Endothelial cell of umbilical vein (primary cell): ENCODE data around the gene SUPV3L1. TPM values are rescaled to one million over a fixed set of nuclear protein-coding genes. Genes with fewer than 3 reads are reported as not detected.

Experiments used
- BruUV-seq: library from RNA; stranded (reverse); fragments of 400-500 nt; replicated peaks from 2 replicates; lab custom pipeline; 2021; lab: Mats Ljungman, UMichigan
- CTCF ChIA-PET: fragments of 300-600, 350-600 bp; sonication (Branson Sonifier 250); formaldehyde crosslinking; loops from one replicate; lab custom pipeline; 2021; ENCODE audit warnings: antibody characterized with exemption, inconsistent platforms; lab: Charles Lee
- POLR2A ChIA-PET: fragments of 300-600, 350-600 bp; sonication (Branson Sonifier 250); formaldehyde crosslinking; loops from one replicate; lab custom pipeline; 2021; ENCODE audit warnings: antibody characterized with exemption, inconsistent platforms; lab: Charles Lee
- DNase-seq: peaks from one replicate; pipeline ENCODE4 v3.0.0-alpha.2; 2011; ENCODE audit warnings: low read depth, low spot score
- FAIRE-seq: peaks from 2 replicates; lab custom pipeline; 2011; peaks lifted over from hg19 to GRCh38; lab: Jason Lieb, UNC
- H2AFZ ChIP-seq: 2 replicates; pipeline ENCODE4 v1.6.0; 2012; ENCODE audit warnings: low read depth, low read length, control low read depth, inconsistent platforms
- H3K27ac ChIP-seq: 2 replicates; pipeline ENCODE4 v1.5.1; 2011; ENCODE audit warnings: low read depth, mild to moderate bottlenecking, control low read depth, low read length, moderate library complexity; ENCODE audit not compliant: insufficient read depth
- H3K27me3 ChIP-seq, 2 experiments: 2 replicates each; pipeline versions ENCODE4 v1.6.0 to v1.6.1; 2011; ENCODE audit warnings: low read length in 2 of 2, mixed read lengths in 1 of 2; ENCODE audit not compliant: control insufficient read depth in 2 of 2, insufficient read depth in 2 of 2
- H3K36me3 ChIP-seq, 2 experiments: 2 replicates in 1 of 2; 3 replicates in 1 of 2; pipeline ENCODE4 v1.5.1; 2011; ENCODE audit warnings: low read length in 2 of 2, mild to moderate bottlenecking in 1 of 2, moderate library complexity in 1 of 2; ENCODE audit not compliant: control insufficient read depth in 2 of 2, insufficient read depth in 2 of 2; ENCODE audit errors: extremely low read depth in 1 of 2
- H3K4me1 ChIP-seq: 3 replicates; pipeline ENCODE4 v1.5.1; 2011; ENCODE audit warnings: mild to moderate bottlenecking, low read length; ENCODE audit not compliant: control insufficient read depth, insufficient read depth; ENCODE audit errors: extremely low read depth
- H3K4me2 ChIP-seq: 2 replicates; pipeline ENCODE4 v1.6.1; 2011; ENCODE audit warnings: low read length, control low read depth, mixed read lengths; ENCODE audit not compliant: insufficient read depth
- H3K4me3 ChIP-seq, 3 experiments: fragments of 200-600 bp in 1 of 3; sonication (generic), shearing (Covaris generic) in 1 of 3; replicated peaks in 1 of 3; 2 replicates each; pipeline ENCODE4 v1.5.1; 2011 to 2016; ENCODE audit warnings: control low read depth in 3 of 3, low read length in 3 of 3, mild to moderate bottlenecking in 2 of 3, inconsistent platforms in 1 of 3, low read depth in 1 of 3, moderate library complexity in 1 of 3; ENCODE audit not compliant: insufficient read depth in 1 of 3
- H3K79me2 ChIP-seq: 2 replicates; pipeline ENCODE4 v1.6.0; 2012; ENCODE audit warnings: low read length, inconsistent platforms; ENCODE audit not compliant: control insufficient read depth, insufficient read depth
- H3K9ac ChIP-seq: replicated peaks from 2 replicates; pipeline ENCODE3; 2011; ENCODE audit warnings: low read length, control low read depth; ENCODE audit not compliant: insufficient read depth; ENCODE audit errors: extremely low read depth
- H3K9me1 ChIP-seq: replicated peaks from 3 replicates; pipeline ENCODE4 v1.6.0; 2011; ENCODE audit warnings: mild to moderate bottlenecking, low read length; ENCODE audit not compliant: control insufficient read depth, insufficient read depth; ENCODE audit errors: extremely low read depth
- H3K9me3 ChIP-seq: replicated peaks from 2 replicates; pipeline ENCODE4 v1.5.1; 2012; ENCODE audit warnings: low read length, inconsistent platforms; ENCODE audit not compliant: control insufficient read depth, insufficient read depth
- H4K20me1 ChIP-seq: replicated peaks from 2 replicates; pipeline ENCODE3; 2011; ENCODE audit warnings: mild to moderate bottlenecking, low read length; ENCODE audit not compliant: control insufficient read depth, insufficient read depth; ENCODE audit errors: extremely low read depth
- EZH2 ChIP-seq: IDR thresholded peaks from 2 replicates; pipeline ENCODE4 v1.6.1; 2012; ENCODE audit warnings: borderline replicate concordance, low read depth, mild to moderate bottlenecking, moderate library complexity, low read length, inconsistent platforms; ENCODE audit not compliant: severe bottlenecking
- FOS ChIP-seq: IDR thresholded peaks from 2 replicates; pipeline ENCODE4 v1.6.1; 2011; ENCODE audit warnings: mild to moderate bottlenecking, low read length, moderate library complexity, borderline replicate concordance; ENCODE audit not compliant: insufficient read depth
- GATA2 ChIP-seq: IDR thresholded peaks from 2 replicates; pipeline ENCODE4 v1.7.0; 2011; ENCODE audit warnings: low read depth, mild to moderate bottlenecking, moderate library complexity, mixed read lengths, low read length; ENCODE audit not compliant: insufficient read length, insufficient read depth
- JUN ChIP-seq: IDR thresholded peaks from 2 replicates; pipeline ENCODE4 v1.6.1; 2011; ENCODE audit warnings: borderline replicate concordance, low read depth; ENCODE audit not compliant: insufficient read length, insufficient read depth
- MYC ChIP-seq: IDR thresholded peaks from one replicate; pipeline ENCODE4 v1.6.1; 2011; ENCODE audit warnings: mild to moderate bottlenecking, low read depth, low read length
- POLR2A ChIP-seq: IDR thresholded peaks from 2 replicates; pipeline ENCODE4 v1.6.1; 2012; ENCODE audit warnings: low read depth, mild to moderate bottlenecking, control low read depth, low read length
- POLR2AphosphoS5 ChIP-seq: IDR thresholded peaks from 2 replicates; pipeline ENCODE4 v1.6.1; 2012; ENCODE audit warnings: low read depth, mild to moderate bottlenecking, control low read depth, low read length, moderate library complexity; ENCODE audit not compliant: insufficient read depth
- dilution Hi-C: fragments of 300-500 bp; cut with MboI; formaldehyde crosslinking; loops from one replicate; pipeline ENCODE4 v1.15.0; 2019; ENCODE audit warnings: low sequenced_read_pairs; ENCODE audit not compliant: extremely low pct_ligation_motif_present
- intact Hi-C: fragments of 100-400 bp; cut with micrococcal nuclease; formaldehyde crosslinking; loops from one replicate; pipeline ENCODE4 v1.10.0; 2022
- polyA plus RNA-seq, 4 experiments: library from polyadenylated mRNA; depleted of rRNA in 3 of 4; stranded (reverse) in 3 of 4; unstranded in 1 of 4; fragments of >200 nt; gene quantifications; 2 replicates each; pipeline versions ENCODE4 v1.2.1 to v1.2.3, GENCODE V29; 2011 to 2012; ENCODE audit warnings: missing spikeins in 1 of 4
- total RNA-seq: library from RNA; stranded (reverse); gene quantifications from 2 replicates; pipeline ENCODE4 v1.2.3, GENCODE V29; 2021
- TF ChIP-seq, protein P1 (sequence below): IDR thresholded peaks from 2 replicates; pipeline ENCODE4 v1.6.1; 2011; ENCODE audit not compliant: insufficient read depth, insufficient read length
- TF ChIP-seq, protein P2 (sequence below), 2 donors: IDR thresholded peaks; 1 replicate in 1 of 2; 2 replicates in 1 of 2; pipeline ENCODE4 v1.5.1; 2011; ENCODE audit warnings: low read length in 2 of 2, mild to moderate bottlenecking in 2 of 2, moderate library complexity in 2 of 2, control low read depth in 1 of 2, inconsistent platforms in 1 of 2, low read depth in 1 of 2; ENCODE audit not compliant: insufficient read depth in 1 of 2; ENCODE audit errors: extremely low read depth in 1 of 2

The SUPV3L1 gene
- total and polyA plus RNA-seq, 2 donors (not counting 3 experiments of a cell fraction or from before 2014, with no cell fraction given): 21.8 to 30.4 TPM

DNA sequence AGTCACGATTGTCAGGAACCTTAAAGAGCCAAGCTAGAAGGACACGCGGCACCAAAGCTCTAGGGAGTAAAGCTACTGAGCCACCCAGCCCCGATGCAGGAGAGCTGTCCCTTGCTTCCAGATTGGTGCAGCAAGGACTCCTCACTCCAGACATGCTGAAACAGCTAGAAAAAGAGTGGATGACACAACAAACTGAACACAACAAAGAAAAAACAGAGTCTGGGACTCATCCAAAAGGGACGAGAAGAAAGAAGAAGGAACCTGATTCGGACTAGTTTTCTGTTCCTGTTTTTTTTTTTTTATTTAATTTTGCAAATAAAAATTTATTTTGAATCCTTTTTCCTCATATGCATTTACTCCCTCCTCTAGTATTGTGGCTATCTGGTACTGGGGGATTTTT lies 28.7 kb downstream of the SUPV3L1 start:
- H3K4me3 ChIP-seq: no peak overlapping the region
- dilution Hi-C loops: no loop called here
- H4K20me1 ChIP-seq: no peaks in the 10 kb centered on the region
- H3K27me3 ChIP-seq: no peaks in the 10 kb centered on the region
- TF ChIP-seq POLR2AphosphoS5: no peak
- TF ChIP-seq, protein P1, sequence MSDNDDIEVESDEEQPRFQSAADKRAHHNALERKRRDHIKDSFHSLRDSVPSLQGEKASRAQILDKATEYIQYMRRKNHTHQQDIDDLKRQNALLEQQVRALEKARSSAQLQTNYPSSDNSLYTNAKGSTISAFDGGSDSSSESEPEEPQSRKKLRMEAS: no peak
- TF ChIP-seq, protein P2, sequence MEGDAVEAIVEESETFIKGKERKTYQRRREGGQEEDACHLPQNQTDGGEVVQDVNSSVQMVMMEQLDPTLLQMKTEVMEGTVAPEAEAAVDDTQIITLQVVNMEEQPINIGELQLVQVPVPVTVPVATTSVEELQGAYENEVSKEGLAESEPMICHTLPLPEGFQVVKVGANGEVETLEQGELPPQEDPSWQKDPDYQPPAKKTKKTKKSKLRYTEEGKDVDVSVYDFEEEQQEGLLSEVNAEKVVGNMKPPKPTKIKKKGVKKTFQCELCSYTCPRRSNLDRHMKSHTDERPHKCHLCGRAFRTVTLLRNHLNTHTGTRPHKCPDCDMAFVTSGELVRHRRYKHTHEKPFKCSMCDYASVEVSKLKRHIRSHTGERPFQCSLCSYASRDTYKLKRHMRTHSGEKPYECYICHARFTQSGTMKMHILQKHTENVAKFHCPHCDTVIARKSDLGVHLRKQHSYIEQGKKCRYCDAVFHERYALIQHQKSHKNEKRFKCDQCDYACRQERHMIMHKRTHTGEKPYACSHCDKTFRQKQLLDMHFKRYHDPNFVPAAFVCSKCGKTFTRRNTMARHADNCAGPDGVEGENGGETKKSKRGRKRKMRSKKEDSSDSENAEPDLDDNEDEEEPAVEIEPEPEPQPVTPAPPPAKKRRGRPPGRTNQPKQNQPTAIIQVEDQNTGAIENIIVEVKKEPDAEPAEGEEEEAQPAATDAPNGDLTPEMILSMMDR (IDR thresholded peaks at IDR 0.05; ENCODE audit: extremely low read depth in 1 of 2, insufficient read depth in 1 of 2, low read depth in 1 of 2, low read length in 2 of 2): no peak
- TF ChIP-seq JUN: no peak
- TF ChIP-seq POLR2A: no peak
- TF ChIP-seq EZH2: no peak
- TF ChIP-seq FOS: no peak
- no peak for TF ChIP-seq GATA2
- TF ChIP-seq MYC: no peak
- DNase-seq (no peak), FAIRE-seq (no peak)
- H3K27ac ChIP-seq: no peak overlapping the region
- no peak overlapping the region for H2AFZ ChIP-seq
- intact Hi-C loops: no loop called here
- no peak overlapping the region for H3K9ac ChIP-seq
- peaks cover 11 to 12% of the 10 kb centered on the region in 2 experiments for H3K36me3 ChIP-seq
- no peaks in the 10 kb centered on the region for H3K9me1 ChIP-seq
- no peaks in the 10 kb centered on the region for H3K79me2 ChIP-seq
- H3K9me3 ChIP-seq: no peaks in the 10 kb centered on the region
- BruUV-seq: no TSS peak
- CTCF ChIA-PET: interaction anchor here (0.7 kb wide), 1 partner anchor 184 kb away, joined by 3 read pairs; no protein-coding TSS in a partner anchor
- POLR2A ChIA-PET: no interaction called here
- H3K4me1 ChIP-seq: no peaks in the 10 kb centered on the region
- no peak overlapping the region for H3K4me2 ChIP-seq
